ENCODE measurements around the gene PRAMEF25.
"Not testable (repeated sequence)": the region's sequence is repeated elsewhere in the genome, so short reads cannot be mapped to it uniquely, and the experiment has no call there.

The PRAMEF25 gene

DNA sequence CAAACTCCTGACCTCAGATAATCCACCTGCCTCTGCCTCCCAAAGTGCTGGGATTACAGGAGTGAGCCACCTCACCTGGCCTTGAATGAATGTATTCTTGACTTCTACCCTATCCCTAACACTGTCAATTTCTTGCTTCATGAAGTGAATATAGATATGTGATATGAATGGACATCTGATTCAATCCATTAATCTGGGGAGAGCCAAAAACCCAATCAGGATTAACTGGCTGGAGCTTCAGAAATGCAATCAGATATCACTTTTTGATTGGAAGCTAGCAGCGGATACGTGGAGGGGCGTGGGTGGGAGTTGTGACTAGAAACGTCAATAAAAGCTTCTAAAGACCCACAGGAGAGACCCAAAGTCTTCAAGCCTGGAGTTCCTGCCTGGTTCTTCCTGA lies at the start of gene PRAMEF25:
Gene PRAMEF25 (plus strand): TSS at position 301 of the 400 bp plus-strand sequence. CDS start 2,920 bp downstream, outside the sequence.
- DNase-seq (ENCODE audit: low read depth, low spot score); in situ Hi-C loops (cut with HindIII; ENCODE audit: low sequenced_read_pairs); H3K4me3 ChIP-seq (ENCODE audit: low read depth, low read length): not testable (repeated sequence)

DNA sequence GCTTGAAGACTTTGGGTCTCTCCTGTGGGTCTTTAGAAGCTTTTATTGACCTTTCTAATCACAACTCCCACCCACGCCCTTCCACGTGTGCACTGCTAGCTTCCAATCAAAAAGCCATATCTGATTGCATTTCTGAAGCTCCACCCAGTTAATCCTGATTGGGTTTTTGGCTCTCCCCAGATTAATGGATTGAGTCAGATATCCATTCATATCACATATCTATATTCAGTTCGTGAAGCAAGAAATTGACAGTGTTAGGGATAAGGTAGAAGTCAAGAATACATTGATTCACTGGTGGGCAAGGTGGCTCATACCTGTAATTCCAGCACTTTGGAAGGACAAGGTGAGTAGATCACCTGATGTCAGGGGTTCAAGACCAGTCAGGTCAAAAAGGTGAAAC lies 14.1 kb upstream of the PRAMEF25 start, which contains the start of gene PRAMEF27:
Gene PRAMEF27 (minus strand): TSS at position 101 of the 400 bp plus-strand sequence. CDS start 2,916 bp downstream, outside the sequence.
- DNase-seq (ENCODE audit: low read depth, low spot score); in situ Hi-C loops (cut with HindIII; ENCODE audit: low sequenced_read_pairs); H3K4me3 ChIP-seq (ENCODE audit: low read depth, low read length): not testable (repeated sequence)

DNA sequence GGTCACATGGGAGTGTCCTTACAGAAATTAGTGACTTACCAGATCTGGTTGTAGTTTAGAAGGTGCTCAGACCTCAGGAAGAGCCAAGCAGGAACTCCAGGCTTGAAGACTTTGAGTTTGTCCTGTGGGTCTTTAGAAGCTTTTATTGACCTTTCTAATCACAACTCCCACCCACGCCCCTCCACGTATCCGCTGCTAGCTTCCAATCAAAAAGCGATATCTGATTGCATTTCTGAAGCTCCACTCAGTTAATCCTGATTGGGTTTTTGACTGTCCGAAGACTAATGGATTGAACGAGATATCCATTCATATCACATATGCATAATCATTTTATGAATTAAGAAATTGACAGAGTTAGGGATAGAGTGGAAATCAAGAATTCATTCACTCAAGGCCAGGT lies 46.2 kb downstream of the PRAMEF25 start, which contains the start of gene HNRNPCL2:
Gene HNRNPCL2 (minus strand): TSS at position 101 of the 400 bp plus-strand sequence. CDS start 454 bp downstream, outside the sequence.
- H3K4me3 ChIP-seq (ENCODE audit: low read depth, low read length); DNase-seq (ENCODE audit: low read depth, low spot score); in situ Hi-C loops (cut with HindIII; ENCODE audit: low sequenced_read_pairs): not testable (repeated sequence)
